Right lobe of liver (tissue), 4 donors: ENCODE results near the gene TSPAN18.

Source experiments
- CTCF ChIP-seq, 4 donors: fragments of 200-600 bp in 3 of 4; fragments of 450-650 bp in 1 of 4; IDR thresholded peaks; one replicate each; pipeline versions ENCODE4 v1.5.1 to v1.8.0; 2016 to 2022; ENCODE audit warnings: antibody characterized with exemption in 4 of 4, mild to moderate bottlenecking in 2 of 4
- POLR2A ChIP-seq: fragments of 450-650 bp; IDR thresholded peaks from one replicate; pipeline ENCODE4 v1.6.1; 2017; ENCODE audit warnings: antibody characterized with exemption, mild to moderate bottlenecking
- donor health status: DM: no; HTN: no; CAD: no.
- donor health status: DM: no; HTN: no; CAD: no.
- donor health status: DM: no; HTN: yes; CAD: no.

DNA sequence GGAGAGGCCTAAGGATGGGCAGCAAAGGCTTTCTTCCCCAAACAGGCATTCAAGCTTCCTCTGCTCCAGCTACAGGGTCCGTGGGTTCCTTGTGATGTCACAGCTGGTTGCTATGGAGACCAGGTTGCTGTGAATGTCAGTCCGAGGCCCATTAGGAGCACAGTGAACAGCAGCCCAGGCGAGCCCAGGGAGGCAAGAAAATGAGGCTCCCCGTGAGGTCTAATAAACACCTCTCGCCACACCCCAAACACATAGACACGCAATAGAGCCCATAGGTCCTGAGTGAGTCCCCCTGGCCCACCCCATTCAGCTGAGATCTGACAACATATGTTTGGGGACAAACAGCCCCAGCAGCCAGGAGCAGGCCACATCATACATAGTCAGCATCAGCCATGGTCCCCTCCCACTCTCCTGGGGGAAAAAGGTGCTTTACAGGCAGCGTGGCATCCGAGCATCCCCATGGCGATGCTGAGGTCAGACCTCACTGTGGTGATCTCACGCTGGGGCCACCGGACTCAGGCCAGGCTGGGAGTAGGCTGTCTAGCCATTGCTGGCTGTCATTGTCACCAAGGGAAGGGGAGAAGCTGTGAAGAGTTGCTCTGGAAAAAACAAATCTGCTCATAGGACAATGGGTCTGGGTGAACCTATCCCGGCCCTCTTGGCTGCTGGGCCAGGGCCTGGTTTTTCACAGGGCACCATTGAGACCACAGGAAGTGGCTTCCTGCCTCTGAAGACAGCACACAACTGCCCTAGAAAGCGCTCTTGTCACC is 247.1 kb downstream of the TSPAN18 start:
- no peak for TF ChIP-seq CTCF (IDR thresholded peaks at IDR 0.05)
- TF ChIP-seq POLR2A: no peak
